HG02840 (cell line): ENCODE results near the gene ARF6.
"Not testable (repeated sequence)": the region's sequence is repeated elsewhere in the genome, so short reads cannot be mapped to it uniquely, and the experiment has no call there.

Source experiments
- ATAC-seq: cut with Tn5 transposase; IDR thresholded peaks from one replicate; pipeline ENCODE4 v1.9.1; 2021; ENCODE audit warnings: mild to moderate bottlenecking, moderate library complexity, moderate number of reproducible peaks; ENCODE audit not compliant: unreplicated experiment, low FRiP score

ARF6 gene

GRCh38 chr14:49875640-49876198 is 17.2 kb upstream of the ARF6 start:
- ATAC-seq, result no peak

- ATAC-seq, result no peak
These were observed 16.2 kb upstream of the ARF6 start for GRCh38 chr14:49876563-49877127.

DNA sequence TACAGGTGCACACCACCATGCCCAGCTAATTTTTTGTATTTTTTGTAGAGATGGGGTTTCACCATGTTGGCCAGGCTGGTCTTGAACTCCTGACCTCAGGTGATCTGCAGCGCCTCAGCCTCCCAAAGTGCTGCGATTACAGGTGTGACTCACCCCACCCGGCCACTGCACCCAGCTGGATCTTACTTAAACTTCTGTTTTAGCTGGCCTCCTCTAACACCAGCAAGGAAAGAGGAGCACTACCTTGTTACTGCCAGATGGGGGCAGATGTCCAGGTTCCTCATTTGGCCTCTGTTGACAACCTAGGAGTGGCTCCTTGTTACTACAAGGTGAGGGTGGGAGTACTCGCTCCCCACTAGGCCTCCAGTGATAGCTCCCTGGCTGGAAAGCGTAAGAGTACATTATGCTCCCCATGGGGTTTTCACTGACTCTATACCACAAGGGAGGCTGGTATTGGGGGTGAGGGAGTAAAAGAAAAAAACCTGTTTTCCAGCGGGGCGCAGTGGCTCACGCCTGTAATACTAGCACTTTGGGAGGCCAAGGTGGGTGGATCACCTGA is 13.2 kb upstream of the ARF6 start:
- ATAC-seq, result no peak

GRCh38 chr14:49880267-49881064 is 12.4 kb upstream of the ARF6 start:
- ATAC-seq, result no peak

DNA sequence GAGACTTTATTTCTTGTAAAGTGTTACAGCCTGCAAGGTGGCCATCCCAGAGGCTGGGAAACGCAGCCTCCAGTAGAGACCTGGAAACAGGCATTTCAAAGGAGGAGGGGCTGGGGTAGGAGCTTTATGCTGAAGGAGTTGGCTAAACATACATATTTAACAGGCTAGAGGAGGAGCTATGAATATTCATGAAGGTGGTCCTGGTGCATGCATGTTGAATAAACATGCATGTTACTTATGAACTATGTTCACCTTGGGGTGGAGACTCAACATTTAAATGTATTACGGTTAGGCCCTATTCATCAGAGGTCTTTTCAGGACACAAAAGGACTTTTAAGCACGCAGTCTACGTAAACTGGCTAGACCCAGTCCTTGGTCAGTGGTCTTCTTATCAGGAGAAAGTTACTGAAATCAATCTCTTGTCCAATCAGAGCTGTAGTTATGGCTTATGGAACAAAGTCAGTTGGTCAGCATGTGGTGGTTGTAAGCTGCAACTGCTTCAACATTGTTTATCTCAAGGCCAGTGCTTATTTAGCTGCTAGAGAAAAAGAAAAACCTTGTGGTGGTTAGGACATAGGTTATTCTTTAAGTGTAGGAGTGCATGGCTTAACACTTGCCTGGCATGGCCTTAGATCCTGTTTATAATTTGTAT is 11.4 kb upstream of the ARF6 start:
- no peak for ATAC-seq

DNA sequence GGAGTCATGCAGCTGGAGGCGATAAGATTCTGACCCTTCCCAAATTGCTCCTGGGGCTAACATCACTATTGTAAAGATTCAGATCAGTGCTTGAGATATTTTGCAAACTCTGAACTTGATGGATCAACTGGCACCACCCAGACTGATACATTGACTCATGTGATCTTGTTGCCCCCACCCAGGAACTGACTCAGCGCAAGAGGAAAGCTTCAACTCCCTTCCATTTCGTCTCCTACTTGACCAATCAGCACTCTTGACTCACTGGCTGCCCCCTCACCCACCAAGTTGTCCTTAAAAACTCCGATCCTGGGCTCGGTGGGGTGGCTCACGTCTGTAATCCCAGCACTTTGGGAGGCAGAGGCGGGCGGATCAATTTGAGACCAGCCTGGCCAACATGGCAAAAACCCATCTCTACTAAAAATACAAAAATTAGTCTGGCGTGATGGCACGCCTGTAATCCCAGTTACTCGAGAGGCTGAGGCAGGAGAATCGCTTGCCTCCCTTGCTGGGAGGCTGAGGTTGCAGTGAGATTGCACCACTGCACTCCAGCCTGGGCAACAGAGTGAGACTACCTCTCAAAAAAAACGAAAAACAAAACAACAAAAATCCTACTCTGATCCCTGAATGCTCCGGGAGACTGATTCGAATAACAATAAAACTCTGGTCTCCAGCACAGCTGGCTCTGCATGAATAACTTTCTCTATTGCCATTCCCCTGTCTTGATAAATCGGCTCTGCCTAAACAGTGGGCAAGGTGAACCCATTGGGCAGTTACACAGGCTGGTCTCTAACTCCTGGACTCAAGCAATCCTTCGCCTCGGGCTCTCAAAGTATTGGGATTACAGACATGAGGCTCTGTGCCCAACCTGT is 9.8 kb upstream of the ARF6 start:
- no peak for ATAC-seq

- ATAC-seq, result no peak
These were observed 6.4 kb upstream of the ARF6 start for GRCh38 chr14:49886523-49886922.

GRCh38 chr14:49888293-49888692 is 4.6 kb upstream of the ARF6 start:
- ATAC-seq, result no peak

DNA sequence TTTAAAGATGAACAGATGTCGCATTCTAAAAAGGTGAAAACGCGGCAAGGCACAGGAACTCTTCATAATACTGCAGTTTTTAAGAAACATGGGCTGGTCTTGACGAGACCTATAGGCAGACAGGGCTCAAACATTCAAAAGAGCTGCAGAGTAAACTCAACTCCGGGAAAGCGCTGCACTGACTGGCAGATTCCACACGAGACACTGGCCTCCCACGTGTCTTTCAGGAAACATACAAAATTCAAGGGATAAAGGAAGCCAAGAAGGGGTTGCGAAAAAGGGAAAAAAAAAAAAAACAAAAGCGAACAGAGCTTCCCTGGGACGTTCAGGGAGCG is 614 bp upstream of the ARF6 start:
- ATAC-seq, result peak; percentile 27

DNA sequence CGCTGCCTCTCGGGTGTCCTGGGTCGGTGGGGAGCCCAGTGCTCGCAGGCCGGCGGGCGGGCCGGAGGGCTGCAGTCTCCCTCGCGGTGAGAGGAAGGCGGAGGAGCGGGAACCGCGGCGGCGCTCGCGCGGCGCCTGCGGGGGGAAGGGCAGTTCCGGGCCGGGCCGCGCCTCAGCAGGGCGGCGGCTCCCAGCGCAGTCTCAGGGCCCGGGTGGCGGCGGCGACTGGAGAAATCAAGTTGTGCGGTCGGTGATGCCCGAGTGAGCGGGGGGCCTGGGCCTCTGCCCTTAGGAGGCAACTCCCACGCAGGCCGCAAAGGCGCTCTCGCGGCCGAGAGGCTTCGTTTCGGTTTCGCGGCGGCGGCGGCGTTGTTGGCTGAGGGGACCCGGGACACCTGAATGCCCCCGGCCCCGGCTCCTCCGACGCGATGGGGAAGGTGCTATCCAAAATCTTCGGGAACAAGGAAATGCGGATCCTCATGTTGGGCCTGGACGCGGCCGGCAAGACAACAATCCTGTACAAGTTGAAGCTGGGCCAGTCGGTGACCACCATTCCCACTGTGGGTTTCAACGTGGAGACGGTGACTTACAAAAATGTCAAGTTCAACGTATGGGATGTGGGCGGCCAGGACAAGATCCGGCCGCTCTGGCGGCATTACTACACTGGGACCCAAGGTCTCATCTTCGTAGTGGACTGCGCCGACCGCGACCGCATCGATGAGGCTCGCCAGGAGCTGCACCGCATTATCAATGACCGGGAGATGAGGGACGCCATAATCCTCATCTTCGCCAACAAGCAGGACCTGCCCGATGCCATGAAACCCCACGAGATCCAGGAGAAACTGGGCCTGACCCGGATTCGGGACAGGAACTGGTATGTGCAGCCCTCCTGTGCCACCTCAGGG is 679 bp downstream of the ARF6 start:
- peak; percentile 33 for ATAC-seq

DNA sequence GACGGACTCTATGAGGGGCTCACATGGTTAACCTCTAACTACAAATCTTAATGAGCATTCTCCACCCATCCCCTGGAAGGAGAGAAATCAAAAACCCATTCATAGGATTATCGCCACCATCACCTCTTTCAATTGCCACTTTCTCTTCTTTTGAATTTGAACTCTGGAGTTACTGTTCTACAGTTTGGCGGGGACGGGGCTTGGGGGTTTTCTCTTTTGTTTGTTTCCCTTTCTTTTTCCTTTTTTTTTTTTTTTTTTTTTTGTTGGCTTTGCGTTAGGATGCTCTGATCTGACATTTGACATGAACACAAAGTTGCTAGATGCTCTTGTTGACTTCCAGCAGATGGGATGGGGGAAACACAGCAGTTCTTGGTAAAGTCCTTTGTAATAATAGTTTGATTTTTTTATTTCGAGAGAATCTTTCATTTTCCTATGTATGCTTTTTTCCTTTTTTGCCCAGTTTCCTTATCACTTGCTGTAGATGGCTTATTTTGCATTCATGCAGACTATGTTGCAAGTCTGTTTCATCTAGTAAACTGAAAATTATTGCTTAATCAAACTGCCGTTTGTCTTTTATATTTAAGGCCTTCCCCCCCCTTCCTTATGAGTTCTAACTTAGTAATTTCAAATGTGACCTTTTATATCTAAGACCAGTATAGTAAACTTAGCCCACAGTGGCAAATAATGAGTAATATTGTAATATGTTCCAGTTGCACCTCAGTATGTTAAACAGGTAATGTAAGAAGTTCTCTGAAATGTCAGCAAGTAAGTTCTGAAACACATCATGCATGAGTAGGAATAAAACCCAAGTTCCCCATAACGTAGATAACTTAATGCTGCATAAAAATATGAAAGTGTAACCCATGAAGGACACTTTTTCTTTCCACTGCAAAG is 1.6 kb downstream of the ARF6 start:
- ATAC-seq, result not testable (repeated sequence)

DNA sequence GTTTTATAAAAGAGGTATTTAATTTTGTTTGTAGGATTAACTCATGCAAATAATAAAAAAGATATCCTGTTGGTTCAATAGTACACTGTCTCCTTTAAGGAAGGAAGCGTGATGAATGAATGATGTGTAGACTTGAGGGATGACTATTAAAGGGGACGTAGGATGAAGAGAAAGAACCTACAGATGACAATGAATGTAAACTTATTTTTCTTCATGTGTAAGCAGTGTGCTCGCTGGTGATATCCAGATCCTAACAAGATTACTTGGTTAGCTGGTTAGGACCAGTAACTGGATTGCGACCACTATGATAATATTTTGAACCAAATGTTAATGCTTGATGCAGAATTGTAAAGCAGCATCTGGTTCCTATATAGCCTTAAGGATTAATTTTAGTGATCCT is 2.6 kb downstream of the ARF6 start:
- ATAC-seq, result no peak

DNA sequence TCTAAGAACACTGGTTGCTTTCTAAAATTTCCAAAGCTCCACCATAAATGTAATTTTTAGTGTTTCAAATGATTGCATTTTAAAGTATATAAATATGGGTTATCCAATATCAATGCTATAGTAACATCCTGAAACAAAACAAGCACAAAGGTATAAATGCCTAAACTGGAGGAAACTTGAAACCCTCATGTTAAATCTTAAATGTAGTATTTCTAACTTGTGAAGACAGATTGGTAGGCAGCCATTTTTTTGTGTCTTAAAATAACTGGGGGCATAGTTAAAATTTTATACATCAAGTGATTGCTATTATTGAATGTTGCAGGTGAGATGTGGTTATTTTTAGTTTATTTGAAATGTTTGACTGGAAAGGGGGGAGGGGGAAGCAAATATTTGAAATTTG is 3.4 kb downstream of the ARF6 start:
- not testable (repeated sequence) for ATAC-seq

GRCh38 chr14:49896966-49897365 is 4.1 kb downstream of the ARF6 start:
- ATAC-seq, result no peak

- ATAC-seq, result no peak
These were observed 4.5 kb downstream of the ARF6 start for GRCh38 chr14:49897414-49897813.

DNA sequence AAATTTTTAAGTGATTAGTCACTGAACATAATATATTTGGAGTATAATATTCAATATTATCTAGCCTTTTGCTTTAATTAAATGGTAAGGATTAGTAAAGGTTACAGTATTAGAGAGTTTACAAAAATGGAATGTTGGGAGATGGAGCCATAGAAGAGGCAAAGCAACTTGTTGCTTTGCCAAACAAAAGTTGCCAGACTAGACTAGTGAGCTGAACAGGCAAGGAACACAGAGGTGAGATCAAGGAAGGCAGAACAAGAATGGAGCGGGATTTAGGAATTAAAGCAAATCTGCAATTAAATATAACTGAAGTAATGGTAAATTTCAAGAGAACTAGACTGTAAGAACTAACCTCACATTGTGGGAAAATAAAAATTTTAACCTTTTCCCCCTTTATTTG is 5.1 kb downstream of the ARF6 start:
- no peak for ATAC-seq

DNA sequence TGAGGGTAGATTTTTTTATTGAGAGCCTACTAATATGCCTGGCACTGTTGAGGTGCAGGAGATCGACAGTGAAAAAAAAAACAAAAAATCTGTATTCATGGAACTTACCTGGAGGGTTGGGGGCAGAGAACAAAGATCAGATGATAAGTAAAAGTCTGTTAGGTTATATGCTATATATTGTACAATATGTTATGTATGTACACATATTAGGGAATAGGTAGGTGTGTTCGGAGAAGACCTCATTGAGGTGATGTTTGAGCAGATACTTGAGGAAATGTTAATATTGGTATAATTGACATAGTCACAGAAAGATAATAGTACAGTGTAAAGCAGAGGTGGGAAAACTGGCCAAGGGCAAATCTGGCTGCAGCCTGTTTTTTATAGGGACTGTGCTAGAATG is 5.6 kb downstream of the ARF6 start:
- ATAC-seq, result no peak

DNA sequence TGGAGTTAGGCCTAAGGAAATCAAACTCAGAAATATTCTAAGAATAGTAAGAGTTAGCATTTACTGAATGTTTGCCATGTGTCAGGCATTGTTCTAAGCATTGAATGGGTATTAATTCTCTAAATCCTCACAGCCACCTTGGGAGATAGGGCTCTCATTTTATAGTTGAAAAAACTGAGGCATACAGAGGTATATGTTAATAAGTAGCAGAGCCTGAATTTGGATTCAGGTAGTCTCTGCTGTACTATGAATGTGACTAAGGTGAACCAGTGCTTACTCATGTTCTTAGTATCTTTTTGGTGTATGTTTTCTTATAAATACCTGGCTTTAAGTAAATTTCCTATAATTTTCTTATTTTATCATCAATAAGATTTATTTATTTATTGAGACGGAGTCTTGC is 8.1 kb downstream of the ARF6 start:
- no peak for ATAC-seq
